CD4-positive, alpha-beta T cell (primary cell): ENCODE measurements around the gene GET3. TPM values are rescaled to one million over a fixed set of nuclear protein-coding genes. Genes with fewer than 3 reads are reported as not detected.

Experiments
- ATAC-seq: fragments of 200-7000 bp; cut with Tn5 transposase; one replicate; pipeline ENCODE4 v1.10.0; 2022; ENCODE audit warnings: mild to moderate bottlenecking; ENCODE audit not compliant: poor library complexity
- CTCF ChIA-PET: fragments of 350-600 bp; sonication (Branson Sonifier 250); formaldehyde crosslinking; loops from one replicate; lab custom pipeline; 2021; ENCODE audit warnings: antibody characterized with exemption, inconsistent platforms; lab: Charles Lee
- POLR2A ChIA-PET: fragments of 350-600 bp; sonication (Branson Sonifier 250); formaldehyde crosslinking; loops from one replicate; lab custom pipeline; 2021; ENCODE audit warnings: antibody characterized with exemption, inconsistent platforms; lab: Charles Lee
- DNase-seq, 14 experiments: peaks; one replicate each; pipeline ENCODE4 v3.0.0-alpha.2; 2013 to 2020; ENCODE audit warnings: mixed read lengths in 2 of 14
- H3K27ac ChIP-seq, 2 donors: one replicate each; pipeline versions ENCODE4 v1.5.1 to v1.7.0; 2013; ENCODE audit warnings: low read length in 2 of 2, low read depth in 1 of 2, mild to moderate bottlenecking in 1 of 2
- H3K27me3 ChIP-seq, 2 experiments: 1 replicate in 1 of 2; 2 replicates in 1 of 2; pipeline versions ENCODE4 v1.6.1 to v1.7.0; 2013; ENCODE audit warnings: low read length in 2 of 2, control low read depth in 1 of 2, mild to moderate bottlenecking in 1 of 2, moderate library complexity in 1 of 2; ENCODE audit not compliant: insufficient read depth in 2 of 2, control insufficient read depth in 1 of 2
- H3K36me3 ChIP-seq: one replicate; pipeline ENCODE4 v1.6.1; 2013; ENCODE audit warnings: low read length, control low read depth; ENCODE audit not compliant: insufficient read depth
- H3K4me1 ChIP-seq: one replicate; pipeline ENCODE4 v1.6.1; 2013; ENCODE audit warnings: low read length, control low read depth; ENCODE audit not compliant: insufficient read depth
- H3K4me3 ChIP-seq: one replicate; pipeline ENCODE4 v1.5.1; 2013; ENCODE audit warnings: mild to moderate bottlenecking, low read length, moderate library complexity
- H3K9me3 ChIP-seq, 2 experiments: 1 replicate in 1 of 2; 2 replicates in 1 of 2; pipeline versions ENCODE4 v1.6.1 to v1.7.0; 2013; ENCODE audit warnings: low read length in 2 of 2, mild to moderate bottlenecking in 2 of 2, control low read depth in 1 of 2, moderate library complexity in 1 of 2; ENCODE audit not compliant: control insufficient read depth in 1 of 2, insufficient read depth in 1 of 2
- H3K27ac Mint-ChIP-seq: one replicate; pipeline ENCODE4 v1.8.0; 2020; ENCODE audit warnings: mixed read lengths
- H3K27me3 Mint-ChIP-seq: one replicate; pipeline ENCODE4 v1.8.0; 2021; ENCODE audit warnings: mixed read lengths
- H3K36me3 Mint-ChIP-seq: one replicate; pipeline ENCODE4 v1.8.0; 2021; ENCODE audit warnings: low read depth, mixed read lengths
- H3K4me1 Mint-ChIP-seq: one replicate; pipeline ENCODE4 v1.8.0; 2021; ENCODE audit warnings: low read depth, mixed read lengths
- H3K4me3 Mint-ChIP-seq: one replicate; pipeline ENCODE4 v1.8.0; 2020; ENCODE audit warnings: mild to moderate bottlenecking, mixed read lengths
- H3K9me3 Mint-ChIP-seq: one replicate; pipeline ENCODE4 v1.8.0; 2020; ENCODE audit warnings: mixed read lengths
- intact Hi-C, 2 experiments: fragments of 100-400 bp; cut with DNase I in 1 of 2; cut with micrococcal nuclease in 1 of 2; formaldehyde crosslinking; loops; one replicate each; pipeline versions ENCODE4 v1.15.1 to v1.9.0; 2023 to 2025; cut with DNase I, micrococcal nuclease
- total RNA-seq, 174 experiments: library from RNA in 2 of 174; stranded (reverse) in 2 of 174; gene quantifications; one replicate each; pipeline ENCODE4 v1.2.3 and lab custom pipeline; 2021 to 2026
- TF ChIP-seq, protein P1 (sequence below): fragments of 200-600 bp; IDR thresholded peaks from one replicate; pipeline ENCODE4 v1.8.0; 2022; ENCODE audit warnings: antibody characterized with exemption, mild to moderate bottlenecking

The GET3 gene
- total RNA-seq, 2 experiments from 2014 or later = 13.9 to 14.5 TPM

DNA sequence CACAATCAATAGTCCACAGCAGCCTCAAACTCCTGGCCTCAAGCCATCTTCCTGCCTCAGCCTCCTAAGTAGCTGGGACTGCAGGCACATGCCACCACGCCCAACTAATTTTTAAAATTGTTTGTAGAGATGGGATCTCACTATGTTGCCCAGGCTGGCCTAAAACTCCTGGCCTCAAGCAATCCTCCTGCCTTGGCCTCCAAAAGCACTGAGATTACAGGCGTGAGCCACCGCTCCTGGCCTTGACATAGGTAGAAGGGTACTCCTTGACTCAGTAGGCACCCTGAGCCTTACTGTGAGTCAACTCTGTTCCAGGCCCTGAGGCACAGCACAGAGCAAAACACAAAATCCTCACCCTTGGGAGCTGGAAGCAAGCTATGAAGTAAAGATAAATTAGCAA is 21.4 kb upstream of the GET3 start:
- ChIA-PET CTCF (interaction anchor here (0.9 to 3.2 kb wide), 4 partner anchors 40 to 50 kb away, joined by 3 to 20 read pairs (median 6); no protein-coding TSS in a partner anchor), POLR2A (interaction anchor here (0.7 kb wide), 1 partner anchor 19 kb away, joined by 4 read pairs; the partner anchor contains the start of gene TRIR)
- Histone ChIP-seq H3K36me3 (peaks cover 57% of the 10 kb centered on the region), H3K27me3 (no peaks in the 10 kb centered on the region), H3K27ac (no peak overlapping the region), H3K4me3 (no peak overlapping the region), H3K9me3 (no peaks in the 10 kb centered on the region), H3K4me1 (peaks cover 9% of the 10 kb centered on the region)
- ATAC-seq = no peak
- Mint-ChIP-seq H3K4me1 (peaks cover 18% of the 10 kb centered on the region), H3K4me3 (no peak overlapping the region), H3K27me3 (no peaks in the 10 kb centered on the region), H3K9me3 (no peaks in the 10 kb centered on the region), H3K27ac (no peak overlapping the region), H3K36me3 (peaks cover 47% of the 10 kb centered on the region)
- intact Hi-C loops = loop anchor here (2.0 kb wide), 3 partner anchors 43 to 131 kb away; no protein-coding TSS in a partner anchor
- no peak for DNase-seq
- TF ChIP-seq, protein P1, sequence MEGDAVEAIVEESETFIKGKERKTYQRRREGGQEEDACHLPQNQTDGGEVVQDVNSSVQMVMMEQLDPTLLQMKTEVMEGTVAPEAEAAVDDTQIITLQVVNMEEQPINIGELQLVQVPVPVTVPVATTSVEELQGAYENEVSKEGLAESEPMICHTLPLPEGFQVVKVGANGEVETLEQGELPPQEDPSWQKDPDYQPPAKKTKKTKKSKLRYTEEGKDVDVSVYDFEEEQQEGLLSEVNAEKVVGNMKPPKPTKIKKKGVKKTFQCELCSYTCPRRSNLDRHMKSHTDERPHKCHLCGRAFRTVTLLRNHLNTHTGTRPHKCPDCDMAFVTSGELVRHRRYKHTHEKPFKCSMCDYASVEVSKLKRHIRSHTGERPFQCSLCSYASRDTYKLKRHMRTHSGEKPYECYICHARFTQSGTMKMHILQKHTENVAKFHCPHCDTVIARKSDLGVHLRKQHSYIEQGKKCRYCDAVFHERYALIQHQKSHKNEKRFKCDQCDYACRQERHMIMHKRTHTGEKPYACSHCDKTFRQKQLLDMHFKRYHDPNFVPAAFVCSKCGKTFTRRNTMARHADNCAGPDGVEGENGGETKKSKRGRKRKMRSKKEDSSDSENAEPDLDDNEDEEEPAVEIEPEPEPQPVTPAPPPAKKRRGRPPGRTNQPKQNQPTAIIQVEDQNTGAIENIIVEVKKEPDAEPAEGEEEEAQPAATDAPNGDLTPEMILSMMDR = no peak

DNA sequence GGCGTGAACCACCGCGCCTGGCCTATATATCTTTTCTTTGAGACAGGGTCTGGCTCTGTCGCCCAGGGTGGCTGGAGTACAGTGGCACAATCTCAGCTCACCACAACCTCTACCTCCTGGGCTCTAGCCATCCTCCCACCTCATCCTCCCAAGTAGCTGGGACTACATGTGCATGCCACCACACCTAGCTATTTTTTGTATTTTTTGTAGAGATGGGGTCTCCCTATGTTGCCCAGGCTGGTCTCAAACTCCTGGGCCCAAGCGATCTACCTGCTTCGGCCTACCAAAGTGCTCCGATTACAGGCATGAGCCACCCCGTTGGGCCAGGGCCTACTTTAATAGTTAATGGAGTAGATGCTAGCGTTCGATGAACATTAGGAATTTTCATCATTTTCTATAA is 17.0 kb upstream of the GET3 start:
- TF ChIP-seq, protein P1 = no peak
- Histone ChIP-seq H3K27ac (no peak overlapping the region), H3K4me1 (peaks cover 39% of the 10 kb centered on the region), H3K27me3 (no peaks in the 10 kb centered on the region), H3K9me3 (no peaks in the 10 kb centered on the region), H3K36me3 (peaks cover 26% of the 10 kb centered on the region), H3K4me3 (peak overlapping the region; percentile 69)
- H3K27me3 Mint-ChIP-seq = no peaks in the 10 kb centered on the region
- H3K9me3 Mint-ChIP-seq = no peaks in the 10 kb centered on the region
- ATAC-seq (no peak), DNase-seq (no peak)
- peak overlapping the region; percentile 83 for H3K4me3 Mint-ChIP-seq
- ChIA-PET POLR2A (interaction anchor here (1.0 to 7.0 kb wide), 3 partner anchors 13 to 51 kb away, joined by 3 to 79 read pairs (median 12); partner anchors contain the start of genes GET3 and TRIR), CTCF (no interaction called here)
- peaks cover 49% of the 10 kb centered on the region for H3K4me1 Mint-ChIP-seq
- peaks cover 51% of the 10 kb centered on the region for H3K36me3 Mint-ChIP-seq
- peak overlapping the region; percentile 89 for H3K27ac Mint-ChIP-seq
- intact Hi-C loops = loop anchor here in 1 of 2 experiments (5.0 kb wide), 1 partner anchor 38 kb away; the partner anchor contains the start of gene DHPS

DNA sequence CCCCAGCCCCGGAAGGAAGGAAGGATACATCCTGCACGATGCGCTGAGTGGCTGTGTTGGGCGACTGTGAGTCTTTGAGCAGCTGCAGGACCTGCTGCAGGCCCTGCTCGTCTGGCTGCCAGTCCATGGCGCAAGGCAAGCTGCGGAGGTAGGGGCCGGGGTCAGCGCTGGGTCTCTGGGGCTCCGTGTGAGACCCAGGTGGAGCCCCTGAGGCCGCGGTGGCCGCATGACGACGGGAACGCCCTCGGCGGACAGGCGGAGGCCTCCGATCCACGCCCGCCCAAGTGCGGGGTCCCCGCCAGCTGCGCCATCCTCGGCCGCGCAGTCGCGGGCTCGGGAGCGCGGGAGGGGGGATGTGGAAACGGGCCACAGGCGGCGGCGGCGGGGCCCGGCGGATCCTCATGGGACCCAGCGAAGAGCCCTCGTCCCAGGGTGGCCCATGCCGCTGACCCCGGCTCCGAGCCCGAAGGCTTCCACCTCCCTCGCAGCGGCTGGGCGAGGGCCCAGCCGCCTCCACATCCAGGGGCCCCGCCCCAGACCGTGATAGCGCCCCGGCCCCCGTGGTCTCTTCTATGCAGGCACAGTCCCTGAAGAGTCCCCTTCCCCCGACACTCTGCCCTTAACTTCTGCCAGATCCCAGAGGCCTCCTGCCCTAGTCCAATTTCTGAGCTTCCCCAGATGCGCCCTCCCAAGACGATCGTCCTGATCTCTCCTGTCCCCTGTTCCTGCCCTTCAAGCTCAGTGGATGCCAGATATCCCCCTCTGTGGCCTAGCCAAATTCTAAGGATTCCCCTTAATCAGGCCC is 16.2 kb upstream of the GET3 start:
- Histone ChIP-seq H3K4me1 (peaks cover 39% of the 10 kb centered on the region), H3K4me3 (peak overlapping the region; percentile 69), H3K27ac (peak overlapping the region; percentile 34 to 59), H3K36me3 (peaks cover 18% of the 10 kb centered on the region), H3K27me3 (no peaks in the 10 kb centered on the region), H3K9me3 (no peaks in the 10 kb centered on the region)
- POLR2A ChIA-PET = interaction anchor here (1.0 to 7.0 kb wide), 8 partner anchors 12 to 110 kb away, joined by 3 to 79 read pairs (median 12); partner anchors contain the start of genes DHPS, FBXW9, GET3 and JUNB
- no peak for ATAC-seq
- peaks cover 47% of the 10 kb centered on the region for H3K36me3 Mint-ChIP-seq
- intact Hi-C loops = loop anchor here in 1 of 2 experiments (5.0 kb wide), 1 partner anchor 39 kb away; the partner anchor contains the start of gene DHPS
- CTCF ChIA-PET = interaction anchor here (0.9 to 1.9 kb wide), 4 partner anchors 36 to 56 kb away, joined by 3 to 11 read pairs (median 4); no protein-coding TSS in a partner anchor
- H3K4me1 Mint-ChIP-seq = peaks cover 49% of the 10 kb centered on the region
- no peaks in the 10 kb centered on the region for H3K9me3 Mint-ChIP-seq
- peak in 4 of 14 experiments; percentile 12 to 41 (median 36) for DNase-seq
- no peaks in the 10 kb centered on the region for H3K27me3 Mint-ChIP-seq
- peak overlapping the region; percentile 89 for H3K4me3 Mint-ChIP-seq
- peak overlapping the region; percentile 89 for H3K27ac Mint-ChIP-seq
- TF ChIP-seq, protein P1 = no peak
